Keratinocyte (primary cell): Measurements from ENCODE around the gene TPST2.

Source experiments
- CTCF ChIP-seq, 3 experiments: IDR thresholded peaks in 1 of 3; conservative IDR thresholded peaks in 1 of 3; optimal IDR thresholded peaks in 1 of 3; 2 replicates in 2 of 3; 3 replicates in 1 of 3; pipeline versions ENCODE3 to v1.5.1; 2011; ENCODE audit warnings: low read length in 3 of 3, mild to moderate bottlenecking in 3 of 3, moderate library complexity in 2 of 3, control low read depth in 1 of 3, inconsistent platforms in 1 of 3; ENCODE audit not compliant: insufficient read depth in 2 of 3; ENCODE audit errors: extremely low read depth in 1 of 3
- EZH2 ChIP-seq: IDR thresholded peaks from one replicate; pipeline ENCODE4 v1.6.1; 2012; ENCODE audit warnings: inconsistent platforms, mild to moderate bottlenecking, low read length, moderate library complexity

- TF ChIP-seq CTCF (optimal IDR thresholded peaks at IDR 0.05 in 1 of 3, IDR thresholded peaks at IDR 0.05 in 1 of 3, conservative IDR thresholded peaks at IDR 0.05 in 1 of 3; ENCODE audit: extremely low read depth in 1 of 3, insufficient read depth in 2 of 3, low read length in 3 of 3) (no peak), EZH2 (no peak)
Measured at GRCh38 chr22:26548303-26548702, 41.6 kb downstream of the TPST2 start.
